HCT116 (cell line): ENCODE data around the gene DRAP1.
"Not testable (repeated sequence)": the region's sequence is repeated elsewhere in the genome, so short reads cannot be mapped to it uniquely, and the experiment has no call there.

ENCODE experiments used
- ATF3 ChIP-seq: IDR thresholded peaks from 2 replicates; pipeline ENCODE4 v1.6.1; 2012
- CEBPB ChIP-seq: IDR thresholded peaks from 2 replicates; pipeline ENCODE4 v1.6.1; 2012; ENCODE audit warnings: low read depth
- CTCF ChIP-seq, 3 experiments: fragments of 200-600 bp in 1 of 3; sonication (generic) in 1 of 3; IDR thresholded peaks in 2 of 3; conservative IDR thresholded peaks in 1 of 3; 2 replicates each; pipeline ENCODE4 v1.5.1; 2012 to 2017; ENCODE audit warnings: low read depth in 2 of 3, low read length in 2 of 3, antibody characterized with exemption in 1 of 3, borderline replicate concordance in 1 of 3, control low read depth in 1 of 3, mild to moderate bottlenecking in 1 of 3, mixed read lengths in 1 of 3, mixed run types in 1 of 3, moderate library complexity in 1 of 3; ENCODE audit not compliant: insufficient read depth in 1 of 3
- EGR1 ChIP-seq: IDR thresholded peaks from 2 replicates; pipeline ENCODE4 v1.6.1; 2012; ENCODE audit warnings: low read depth
- EZH2 ChIP-seq: fragments of 200-600 bp; sonication (generic); IDR thresholded peaks from 2 replicates; pipeline ENCODE4 v1.6.1; 2017; ENCODE audit warnings: antibody characterized with exemption, mixed run types
- JUND ChIP-seq: IDR thresholded peaks from 2 replicates; pipeline ENCODE4 v1.6.1; 2012
- MAX ChIP-seq: IDR thresholded peaks from 2 replicates; pipeline ENCODE4 v1.6.1; 2012
- POLR2A ChIP-seq: IDR thresholded peaks from 2 replicates; pipeline ENCODE4 v1.7.0; 2011; ENCODE audit warnings: borderline replicate concordance; ENCODE audit not compliant: insufficient read depth, insufficient read length; ENCODE audit errors: extremely low read depth
- POLR2AphosphoS5 ChIP-seq: IDR thresholded peaks from 2 replicates; pipeline ENCODE4 v1.6.1; 2011; ENCODE audit warnings: mild to moderate bottlenecking, low read depth, low read length, moderate library complexity
- RAD21 ChIP-seq: IDR thresholded peaks from 2 replicates; pipeline ENCODE4 v1.6.1; 2012; ENCODE audit warnings: low read depth, mild to moderate bottlenecking
- REST ChIP-seq: IDR thresholded peaks from 2 replicates; pipeline ENCODE4 v1.6.1; 2012; ENCODE audit warnings: low read depth
- SIN3A ChIP-seq: IDR thresholded peaks from 2 replicates; pipeline ENCODE4 v1.6.1; 2012; ENCODE audit warnings: low read depth
- YY1 ChIP-seq: IDR thresholded peaks from 2 replicates; pipeline ENCODE4 v1.6.1; 2011; ENCODE audit warnings: low read length, low read depth, moderate library complexity, mild to moderate bottlenecking; ENCODE audit not compliant: insufficient replicate concordance; ENCODE audit errors: extremely low read depth
- ZNF274 ChIP-seq: fragments of 200-500 bp; sonication (Bioruptor generic); IDR thresholded peaks from 2 replicates; pipeline ENCODE4 v1.6.1; 2014; ENCODE audit warnings: mild to moderate bottlenecking, low read depth, low read length, inconsistent platforms

GRCh38 chr11:65892137-65892540, 27.1 kb upstream of the DRAP1 start:
- not testable (repeated sequence) for TF ChIP-seq EZH2; POLR2A; CTCF (IDR thresholded peaks at IDR 0.05 in 2 of 3, conservative IDR thresholded peaks at IDR 0.05 in 1 of 3; ENCODE audit: borderline replicate concordance in 1 of 3, insufficient read depth in 1 of 3, low read depth in 2 of 3, low read length in 2 of 3); ZNF274; REST; RAD21; ATF3; POLR2AphosphoS5; YY1; CEBPB; JUND; EGR1; MAX; SIN3A
